Measurements from ENCODE around the gene TDRD7. TPM values are rescaled to one million over a fixed set of nuclear protein-coding genes. Genes with fewer than 3 reads are reported as not detected.

TDRD7 gene
- polyA plus RNA-seq, 1 donor (not counting 4 experiments of a cell fraction or from before 2014, with no cell fraction given): 10.5 TPM

DNA sequence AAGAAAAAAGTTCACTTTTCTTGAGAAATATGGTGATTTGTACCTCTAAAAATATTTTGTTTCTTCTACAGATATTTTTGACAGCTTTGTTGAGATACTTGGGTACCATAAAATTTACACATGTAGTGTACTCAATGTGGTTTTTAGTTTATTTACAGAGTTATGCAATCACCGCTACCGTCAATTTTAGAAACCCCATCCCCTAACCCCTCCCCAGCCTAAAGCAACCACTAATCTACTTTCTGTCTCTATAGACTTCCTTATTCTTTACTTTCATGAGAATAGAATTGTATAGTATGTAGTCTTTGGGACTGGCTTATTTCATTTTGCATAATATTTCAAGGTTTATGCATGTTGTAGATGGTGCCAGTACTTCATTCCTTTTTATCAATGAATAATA is 45.0 kb upstream of the TDRD7 start:
- H3K9me1 ChIP-seq (ENCODE audit: control insufficient read depth, extremely low read depth, insufficient read depth, low read length): no peaks in the 10 kb centered on the region
- TF ChIP-seq EZH2 (IDR thresholded peaks at IDR 0.05; ENCODE audit: low read length) (no peak), CTCF (optimal IDR thresholded peaks at IDR 0.05 in 1 of 3, IDR thresholded peaks at IDR 0.05 in 1 of 3, conservative IDR thresholded peaks at IDR 0.05 in 1 of 3; ENCODE audit: extremely low read depth in 1 of 3, insufficient read depth in 2 of 3, low read length in 3 of 3) (no peak)
- H3K27me3 ChIP-seq (ENCODE audit: control insufficient read depth, extremely low read depth, insufficient read depth, low read length): no peaks in the 10 kb centered on the region
- no peaks in the 10 kb centered on the region for H3K36me3 ChIP-seq (ENCODE audit: control insufficient read depth in 2 of 2, extremely low read depth in 1 of 2, insufficient read depth in 2 of 2, low read length in 2 of 2)
- no peak overlapping the region for H3K4me2 ChIP-seq (ENCODE audit: control insufficient read depth, extremely low read depth, insufficient read depth, low read depth, low read length)
- H4K20me1 ChIP-seq (ENCODE audit: control insufficient read depth, extremely low read depth, insufficient read depth, low read length): no peaks in the 10 kb centered on the region
- no peak overlapping the region for H3K4me3 ChIP-seq (ENCODE audit: control insufficient read depth in 2 of 3, extremely low read depth in 1 of 3, insufficient read depth in 2 of 3, low read depth in 1 of 3, low read length in 3 of 3)
- FAIRE-seq (no peak), DNase-seq (ENCODE audit: low read depth, low spot score) (no peak)
- dilution Hi-C loops (cut with MboI; ENCODE audit: extremely low pct_ligation_motif_present, low sequenced_read_pairs): no loop called here
- no peaks in the 10 kb centered on the region for H3K9me3 ChIP-seq (ENCODE audit: control insufficient read depth, low read depth, low read length)
- no peaks in the 10 kb centered on the region for H3K79me2 ChIP-seq (ENCODE audit: control insufficient read depth, insufficient read depth, low read length)
- no peak overlapping the region for H3K27ac ChIP-seq (ENCODE audit: control insufficient read depth, insufficient read depth, low read length)
- no peak overlapping the region for H3K9ac ChIP-seq (ENCODE audit: control insufficient read depth, extremely low read depth, insufficient read depth, low read length)
- peaks cover 3% of the 10 kb centered on the region for H3K4me1 ChIP-seq (ENCODE audit: control insufficient read depth, extremely low read depth, insufficient read depth, low read length)
- H2AFZ ChIP-seq (ENCODE audit: control insufficient read depth, low read length): no peak overlapping the region

GRCh38 chr9:97367729-97368128 is 44.2 kb upstream of the TDRD7 start:
- Histone ChIP-seq H3K36me3 (ENCODE audit: control insufficient read depth in 2 of 2, extremely low read depth in 1 of 2, insufficient read depth in 2 of 2, low read length in 2 of 2) (no peaks in the 10 kb centered on the region), H3K9me1 (ENCODE audit: control insufficient read depth, extremely low read depth, insufficient read depth, low read length) (no peaks in the 10 kb centered on the region), H3K79me2 (ENCODE audit: control insufficient read depth, insufficient read depth, low read length) (no peaks in the 10 kb centered on the region), H3K9ac (ENCODE audit: control insufficient read depth, extremely low read depth, insufficient read depth, low read length) (no peak overlapping the region), H3K27me3 (ENCODE audit: control insufficient read depth, extremely low read depth, insufficient read depth, low read length) (no peaks in the 10 kb centered on the region), H2AFZ (ENCODE audit: control insufficient read depth, low read length) (no peak overlapping the region), H4K20me1 (ENCODE audit: control insufficient read depth, extremely low read depth, insufficient read depth, low read length) (no peaks in the 10 kb centered on the region), H3K4me1 (ENCODE audit: control insufficient read depth, extremely low read depth, insufficient read depth, low read length) (peaks cover 3% of the 10 kb centered on the region), H3K9me3 (ENCODE audit: control insufficient read depth, low read depth, low read length) (no peaks in the 10 kb centered on the region), H3K4me3 (ENCODE audit: control insufficient read depth in 2 of 3, extremely low read depth in 1 of 3, insufficient read depth in 2 of 3, low read depth in 1 of 3, low read length in 3 of 3) (no peak overlapping the region), H3K4me2 (ENCODE audit: control insufficient read depth, extremely low read depth, insufficient read depth, low read depth, low read length) (no peak overlapping the region), H3K27ac (ENCODE audit: control insufficient read depth, insufficient read depth, low read length) (no peak overlapping the region)
- FAIRE-seq (no peak), DNase-seq (ENCODE audit: low read depth, low spot score) (no peak)
- TF ChIP-seq CTCF (optimal IDR thresholded peaks at IDR 0.05 in 1 of 3, IDR thresholded peaks at IDR 0.05 in 1 of 3, conservative IDR thresholded peaks at IDR 0.05 in 1 of 3; ENCODE audit: extremely low read depth in 1 of 3, insufficient read depth in 2 of 3, low read length in 3 of 3): no peak
- no peak for TF ChIP-seq EZH2 (IDR thresholded peaks at IDR 0.05; ENCODE audit: low read length)
- dilution Hi-C loops (cut with MboI; ENCODE audit: extremely low pct_ligation_motif_present, low sequenced_read_pairs): no loop called here

Measured in keratinocyte (primary cell).